Cardiac fibroblast (primary cell): ENCODE data around the gene UGT1A9.

Experiments
- DNase-seq, 2 donors: peaks; one replicate each; pipeline versions ENCODE4 v3.0.0 to v3.0.0-alpha.2; 2010; ENCODE audit warnings: low read depth in 2 of 2
- H3K4me3 ChIP-seq, 2 donors: replicated peaks in 1 of 2; 1 replicate in 1 of 2; 2 replicates in 1 of 2; pipeline ENCODE4 v1.5.1; 2011; ENCODE audit warnings: low read depth in 2 of 2, low read length in 2 of 2, mild to moderate bottlenecking in 2 of 2, moderate library complexity in 1 of 2
- TF ChIP-seq, protein P1 (sequence below): IDR thresholded peaks from one replicate; pipeline ENCODE4 v1.5.1; 2011; ENCODE audit warnings: low read depth, mild to moderate bottlenecking, low read length, inconsistent platforms

The UGT1A9 gene

DNA sequence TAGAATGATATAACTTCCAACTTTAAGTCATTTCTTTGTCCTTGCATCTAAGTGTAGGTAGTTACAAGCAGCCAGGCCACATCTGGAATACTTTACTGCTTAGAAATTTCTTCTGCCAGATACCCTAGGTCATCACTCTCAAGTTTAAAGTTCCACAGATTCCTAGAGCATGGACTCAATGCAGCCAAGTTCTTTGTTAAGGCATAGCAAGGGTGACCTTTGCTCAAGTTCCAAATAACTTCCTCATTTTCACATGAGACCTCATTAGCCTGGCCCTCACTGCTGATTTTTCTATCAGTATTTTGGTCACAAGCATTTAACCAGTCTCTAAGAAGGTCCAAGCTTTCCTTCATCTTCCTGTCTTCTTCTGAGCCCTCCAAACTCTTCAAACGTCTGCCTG is 7.8 kb upstream of the UGT1A9 start:
- H3K4me3 ChIP-seq, result no peak overlapping the region
- TF ChIP-seq, protein P1, sequence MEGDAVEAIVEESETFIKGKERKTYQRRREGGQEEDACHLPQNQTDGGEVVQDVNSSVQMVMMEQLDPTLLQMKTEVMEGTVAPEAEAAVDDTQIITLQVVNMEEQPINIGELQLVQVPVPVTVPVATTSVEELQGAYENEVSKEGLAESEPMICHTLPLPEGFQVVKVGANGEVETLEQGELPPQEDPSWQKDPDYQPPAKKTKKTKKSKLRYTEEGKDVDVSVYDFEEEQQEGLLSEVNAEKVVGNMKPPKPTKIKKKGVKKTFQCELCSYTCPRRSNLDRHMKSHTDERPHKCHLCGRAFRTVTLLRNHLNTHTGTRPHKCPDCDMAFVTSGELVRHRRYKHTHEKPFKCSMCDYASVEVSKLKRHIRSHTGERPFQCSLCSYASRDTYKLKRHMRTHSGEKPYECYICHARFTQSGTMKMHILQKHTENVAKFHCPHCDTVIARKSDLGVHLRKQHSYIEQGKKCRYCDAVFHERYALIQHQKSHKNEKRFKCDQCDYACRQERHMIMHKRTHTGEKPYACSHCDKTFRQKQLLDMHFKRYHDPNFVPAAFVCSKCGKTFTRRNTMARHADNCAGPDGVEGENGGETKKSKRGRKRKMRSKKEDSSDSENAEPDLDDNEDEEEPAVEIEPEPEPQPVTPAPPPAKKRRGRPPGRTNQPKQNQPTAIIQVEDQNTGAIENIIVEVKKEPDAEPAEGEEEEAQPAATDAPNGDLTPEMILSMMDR, result no peak
- DNase-seq, result no peak

DNA sequence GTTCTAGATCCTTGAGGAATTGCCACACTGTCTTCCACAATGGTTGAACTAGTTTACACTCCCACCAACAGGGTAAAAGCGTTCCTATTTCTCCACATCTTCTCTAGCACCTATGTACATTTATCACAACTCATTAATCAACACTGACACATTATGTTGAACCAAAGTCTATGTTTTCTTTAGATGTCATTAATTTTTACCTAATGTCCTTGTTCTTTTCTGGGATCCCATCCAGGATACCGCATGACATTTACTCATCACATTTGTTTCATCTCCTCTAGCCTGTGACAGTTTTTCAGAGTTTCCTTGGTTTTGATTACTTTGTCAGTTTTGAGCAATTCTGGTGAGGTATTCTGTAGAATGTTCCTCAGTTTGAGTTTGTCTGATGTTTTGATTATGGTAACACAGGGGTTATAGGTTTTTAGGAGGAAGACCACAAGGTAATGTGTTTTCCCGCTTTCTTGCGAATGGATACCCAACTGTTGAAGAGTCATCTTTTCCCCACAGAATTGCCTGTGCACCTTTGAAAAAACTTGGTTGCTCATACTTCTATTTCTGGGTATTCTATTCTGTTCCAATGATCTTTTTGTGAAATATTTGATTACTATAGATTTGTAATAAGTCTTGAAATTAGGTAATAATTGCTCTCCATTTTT is 3.0 kb upstream of the UGT1A9 start:
- no peak for DNase-seq
- no peak overlapping the region for H3K4me3 ChIP-seq
- TF ChIP-seq, protein P1, result no peak

DNA sequence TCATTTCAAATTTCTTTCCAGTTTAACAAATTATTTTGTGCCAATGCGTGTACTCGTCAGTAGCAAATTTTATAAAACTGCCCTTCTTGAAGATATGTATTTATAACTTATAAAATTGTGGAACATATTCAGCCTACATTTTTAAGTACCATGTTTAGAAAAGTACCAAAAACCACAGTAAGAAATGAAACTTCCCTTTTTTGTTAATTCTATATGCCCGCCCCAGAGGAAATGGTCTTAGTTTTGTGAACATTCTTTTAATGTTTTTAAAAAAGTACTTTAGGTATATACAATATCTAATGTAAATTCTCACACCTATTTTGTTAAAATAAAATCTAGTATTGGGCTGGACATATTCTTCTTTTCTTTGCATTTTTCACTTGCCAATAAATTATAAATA is 1.2 kb downstream of the UGT1A9 start:
- TF ChIP-seq, protein P1, result no peak

DNA sequence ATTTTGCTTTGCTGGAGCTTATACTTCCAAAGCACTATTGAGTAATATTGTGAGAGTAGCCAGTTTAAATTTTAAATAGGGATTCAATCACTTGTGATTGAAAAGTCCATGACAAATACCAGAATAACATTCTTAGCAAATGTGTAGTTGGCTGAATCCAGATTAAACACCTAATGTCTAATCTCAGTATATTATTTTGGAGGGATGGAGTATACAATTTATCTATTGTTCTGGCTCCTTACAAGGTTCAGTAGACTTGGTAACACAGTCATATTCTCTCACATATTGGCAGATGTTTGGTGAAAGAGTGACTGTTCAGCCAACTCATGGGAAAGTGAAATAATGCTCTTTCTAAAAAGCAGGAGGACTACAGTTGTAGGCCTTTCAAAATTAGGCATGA is 2.2 kb downstream of the UGT1A9 start:
- DNase-seq, result no peak
- no peak overlapping the region for H3K4me3 ChIP-seq
- TF ChIP-seq, protein P1, result no peak

More for the DNA sequence above, 1.2 kb downstream of the UGT1A9 start:
- DNase-seq, result no peak
- H3K4me3 ChIP-seq, result no peak overlapping the region

DNA sequence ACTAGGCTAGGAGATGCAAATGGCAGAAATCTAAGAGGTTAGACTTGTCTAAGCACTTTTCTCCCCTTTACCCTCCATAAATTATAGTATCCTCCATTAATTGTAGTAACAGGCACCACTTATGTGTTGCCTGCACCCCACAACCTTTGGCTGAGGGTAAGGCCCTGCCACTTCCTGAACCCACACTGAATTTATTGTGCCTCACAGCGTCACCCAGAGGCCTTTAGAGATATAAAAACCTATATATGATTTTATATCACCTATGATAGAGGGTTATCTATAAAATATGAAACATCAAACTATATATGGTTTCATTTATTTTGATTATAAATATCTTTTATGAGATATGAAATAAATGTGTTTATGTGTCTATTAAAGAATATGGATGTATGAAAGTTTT is 2.6 kb downstream of the UGT1A9 start:
- no peak overlapping the region for H3K4me3 ChIP-seq
- TF ChIP-seq, protein P1, result no peak
- no peak for DNase-seq

DNA sequence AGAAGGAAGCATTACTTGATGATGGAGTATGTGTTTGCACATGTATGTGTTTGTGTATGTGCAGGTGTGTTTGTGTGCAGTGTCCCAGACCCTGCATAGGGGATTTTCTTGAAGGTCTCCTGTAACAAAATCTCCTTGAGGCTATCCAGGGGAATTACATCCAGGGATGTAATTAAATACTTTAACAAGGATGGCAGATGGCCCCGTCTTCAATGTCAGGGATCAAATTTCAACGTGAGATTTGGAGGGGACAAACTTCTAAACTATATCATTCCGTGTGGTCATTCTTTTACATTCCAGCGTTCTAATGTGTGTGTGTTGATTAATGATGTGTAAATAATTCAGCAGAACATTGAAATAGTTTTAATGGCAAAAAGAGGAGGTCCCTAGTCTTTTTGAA is 3.3 kb downstream of the UGT1A9 start:
- H3K4me3 ChIP-seq, result no peak overlapping the region
- TF ChIP-seq, protein P1, result no peak
- no peak for DNase-seq

DNA sequence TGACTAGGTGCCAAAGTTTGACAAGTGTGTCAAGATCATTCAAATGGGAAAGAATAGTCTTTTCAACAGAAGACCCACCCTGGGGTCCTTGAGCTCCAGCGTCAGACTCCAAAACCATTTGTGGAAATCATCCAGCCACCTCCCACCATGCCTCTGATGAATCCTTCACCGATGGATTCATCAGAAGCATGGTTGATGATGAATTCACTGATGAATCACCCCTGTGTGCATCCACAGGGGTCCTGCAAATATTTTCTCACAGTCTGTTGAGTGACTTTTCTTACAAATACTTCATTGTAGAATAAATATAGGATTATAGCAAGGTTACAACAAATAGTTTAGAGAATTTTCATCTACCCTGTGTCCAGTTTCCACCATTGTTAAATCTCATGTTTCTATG is 4.3 kb downstream of the UGT1A9 start:
- TF ChIP-seq, protein P1, result no peak
- no peak overlapping the region for H3K4me3 ChIP-seq
- peak in 1 of 2 donors; percentile 8 for DNase-seq
